Skin of body (tissue), 2 donors: ENCODE results near the gene HS3ST4. TPM values are rescaled to one million over a fixed set of nuclear protein-coding genes. Genes with fewer than 3 reads are reported as not detected.
"Not testable (repeated sequence)": the region's sequence is repeated elsewhere in the genome, so short reads cannot be mapped to it uniquely, and the experiment has no call there.

Experiments
- DNase-seq: peaks from one replicate; lab custom pipeline; 2025; lab: John Stamatoyannopoulos, UW
- total RNA-seq: library from RNA; depleted of rRNA; stranded (reverse); fragments of >200 nt; gene quantifications from one replicate; pipeline ENCODE4 v1.2.3, GENCODE V29; 2014

Gene HS3ST4
- total RNA-seq, 1 donor from 2014 or later, result 0.10 TPM

- no peak for DNase-seq
Observed at GRCh38 chr16:25730396-25730795, 38.6 kb downstream of the HS3ST4 start.

- DNase-seq, result no peak
Observed at GRCh38 chr16:25734430-25735385, 42.9 kb downstream of the HS3ST4 start.

GRCh38 chr16:25735645-25736044 lies 43.9 kb downstream of the HS3ST4 start:
- no peak for DNase-seq

GRCh38 chr16:25747160-25747758 lies 55.5 kb downstream of the HS3ST4 start:
- DNase-seq, result no peak

- no peak for DNase-seq
Observed at GRCh38 chr16:25748092-25748654, 56.4 kb downstream of the HS3ST4 start.

- no peak for DNase-seq
Observed at GRCh38 chr16:25750488-25751216, 58.9 kb downstream of the HS3ST4 start.

GRCh38 chr16:25751230-25751835 lies 59.6 kb downstream of the HS3ST4 start:
- DNase-seq, result no peak

- no peak for DNase-seq
Observed at GRCh38 chr16:25764466-25764865, 72.7 kb downstream of the HS3ST4 start.

GRCh38 chr16:25771216-25771615 lies 79.5 kb downstream of the HS3ST4 start:
- no peak for DNase-seq

- DNase-seq, result no peak
Observed at GRCh38 chr16:25771812-25772568, 80.2 kb downstream of the HS3ST4 start.

GRCh38 chr16:25776214-25776613 lies 84.5 kb downstream of the HS3ST4 start:
- DNase-seq, result not testable (repeated sequence)

- DNase-seq, result no peak
Observed at GRCh38 chr16:25783226-25783625, 91.5 kb downstream of the HS3ST4 start.

GRCh38 chr16:25785361-25785760 lies 93.6 kb downstream of the HS3ST4 start:
- DNase-seq, result no peak

- DNase-seq, result no peak
Observed at GRCh38 chr16:25786748-25787147, 95.0 kb downstream of the HS3ST4 start.

- DNase-seq, result no peak
Observed at GRCh38 chr16:25788637-25789036, 96.9 kb downstream of the HS3ST4 start.

GRCh38 chr16:25796239-25796638 lies 104.5 kb downstream of the HS3ST4 start:
- no peak for DNase-seq

- no peak for DNase-seq
Observed at GRCh38 chr16:25798065-25798464, 106.3 kb downstream of the HS3ST4 start.

GRCh38 chr16:25799816-25800215 lies 108.1 kb downstream of the HS3ST4 start:
- no peak for DNase-seq

- no peak for DNase-seq
Observed at GRCh38 chr16:25812215-25812614, 120.5 kb downstream of the HS3ST4 start.

- DNase-seq, result no peak
Observed at GRCh38 chr16:25817295-25817694, 125.5 kb downstream of the HS3ST4 start.

- no peak for DNase-seq
Observed at GRCh38 chr16:25817876-25818275, 126.1 kb downstream of the HS3ST4 start.
